ENCODE measurements around the gene RIMS4. TPM values are rescaled to one million over a fixed set of nuclear protein-coding genes. Genes with fewer than 3 reads are reported as not detected.

RIMS4 gene
- total RNA-seq, 1 donor from 2014 or later, result 3.2 TPM

GRCh38 chr20:44841955-44842354 is 31.6 kb upstream of the RIMS4 start:
- TF ChIP-seq, protein P1, sequence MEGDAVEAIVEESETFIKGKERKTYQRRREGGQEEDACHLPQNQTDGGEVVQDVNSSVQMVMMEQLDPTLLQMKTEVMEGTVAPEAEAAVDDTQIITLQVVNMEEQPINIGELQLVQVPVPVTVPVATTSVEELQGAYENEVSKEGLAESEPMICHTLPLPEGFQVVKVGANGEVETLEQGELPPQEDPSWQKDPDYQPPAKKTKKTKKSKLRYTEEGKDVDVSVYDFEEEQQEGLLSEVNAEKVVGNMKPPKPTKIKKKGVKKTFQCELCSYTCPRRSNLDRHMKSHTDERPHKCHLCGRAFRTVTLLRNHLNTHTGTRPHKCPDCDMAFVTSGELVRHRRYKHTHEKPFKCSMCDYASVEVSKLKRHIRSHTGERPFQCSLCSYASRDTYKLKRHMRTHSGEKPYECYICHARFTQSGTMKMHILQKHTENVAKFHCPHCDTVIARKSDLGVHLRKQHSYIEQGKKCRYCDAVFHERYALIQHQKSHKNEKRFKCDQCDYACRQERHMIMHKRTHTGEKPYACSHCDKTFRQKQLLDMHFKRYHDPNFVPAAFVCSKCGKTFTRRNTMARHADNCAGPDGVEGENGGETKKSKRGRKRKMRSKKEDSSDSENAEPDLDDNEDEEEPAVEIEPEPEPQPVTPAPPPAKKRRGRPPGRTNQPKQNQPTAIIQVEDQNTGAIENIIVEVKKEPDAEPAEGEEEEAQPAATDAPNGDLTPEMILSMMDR (IDR thresholded peaks at IDR 0.05), result no peak
- DNase-seq (no peak), ATAC-seq (no peak)
- Histone ChIP-seq H3K4me3 (no peak overlapping the region), H3K4me1 (no peaks in the 10 kb centered on the region), H3K27ac (no peak overlapping the region), H3K27me3 (peaks cover 33% of the 10 kb centered on the region), H3K36me3 (no peaks in the 10 kb centered on the region), H3K9me3 (no peaks in the 10 kb centered on the region)
- intact Hi-C loops (cut with DNase I), result no loop called here

DNA sequence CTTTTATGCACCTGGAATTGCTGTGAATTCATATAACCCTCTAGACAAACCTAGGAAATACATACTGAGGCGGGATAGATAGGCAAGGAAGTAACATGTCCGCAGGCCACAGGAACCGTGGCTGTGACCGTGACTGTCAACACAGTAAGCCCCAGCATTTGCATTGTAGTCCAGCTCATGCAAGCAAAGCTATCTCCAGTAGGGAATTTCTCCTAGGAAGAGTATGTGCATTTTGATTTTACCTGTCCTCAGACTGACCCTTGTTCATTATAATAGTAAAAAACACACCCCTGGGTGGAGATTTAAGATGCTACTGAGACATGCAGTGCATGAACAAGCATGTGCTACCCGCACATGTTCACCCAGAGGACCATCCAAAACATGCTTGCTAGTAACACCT is 30.5 kb upstream of the RIMS4 start:
- DNase-seq (no peak), ATAC-seq (no peak)
- peaks cover 33% of the 10 kb centered on the region for H3K27me3 ChIP-seq
- no peaks in the 10 kb centered on the region for H3K9me3 ChIP-seq
- TF ChIP-seq, protein P1 (IDR thresholded peaks at IDR 0.05), result no peak
- no peak overlapping the region for H3K4me3 ChIP-seq
- no peak overlapping the region for H3K27ac ChIP-seq
- H3K36me3 ChIP-seq, result no peaks in the 10 kb centered on the region
- no peaks in the 10 kb centered on the region for H3K4me1 ChIP-seq
- intact Hi-C loops (cut with DNase I), result no loop called here

DNA sequence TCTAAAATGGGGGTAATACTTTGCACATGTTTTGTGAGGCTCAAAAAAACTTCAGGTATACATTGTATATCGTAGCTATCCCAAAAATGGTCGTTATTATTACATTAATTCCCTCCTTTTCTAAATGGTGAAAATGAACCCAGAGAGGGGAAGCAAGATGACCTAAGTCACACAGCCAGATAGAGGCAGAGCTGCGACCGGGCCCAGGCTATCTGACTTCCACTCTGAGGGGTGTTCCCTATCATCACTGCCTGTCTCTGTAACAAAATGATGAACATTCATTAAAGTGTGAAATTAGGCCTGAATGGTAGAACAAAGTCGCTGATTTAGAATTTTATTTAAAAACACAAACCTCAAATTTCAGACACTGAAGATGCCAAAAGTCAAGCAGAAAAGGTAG is 29.1 kb upstream of the RIMS4 start:
- no peak for DNase-seq
- intact Hi-C loops (cut with DNase I), result no loop called here
- Histone ChIP-seq H3K27me3 (peaks cover 28% of the 10 kb centered on the region), H3K9me3 (no peaks in the 10 kb centered on the region), H3K4me3 (no peak overlapping the region), H3K4me1 (no peaks in the 10 kb centered on the region), H3K27ac (no peak overlapping the region), H3K36me3 (no peaks in the 10 kb centered on the region)
- TF ChIP-seq, protein P1 (IDR thresholded peaks at IDR 0.05), result no peak
- ATAC-seq, result no peak

GRCh38 chr20:44838521-44838920 is 28.2 kb upstream of the RIMS4 start:
- H3K4me3 ChIP-seq, result no peak overlapping the region
- H3K4me1 ChIP-seq, result no peaks in the 10 kb centered on the region
- H3K9me3 ChIP-seq, result no peaks in the 10 kb centered on the region
- H3K27me3 ChIP-seq, result peaks cover 19% of the 10 kb centered on the region
- no peak overlapping the region for H3K27ac ChIP-seq
- TF ChIP-seq, protein P1 (IDR thresholded peaks at IDR 0.05), result no peak
- DNase-seq (no peak), ATAC-seq (no peak)
- H3K36me3 ChIP-seq, result no peaks in the 10 kb centered on the region
- intact Hi-C loops (cut with DNase I), result no loop called here

DNA sequence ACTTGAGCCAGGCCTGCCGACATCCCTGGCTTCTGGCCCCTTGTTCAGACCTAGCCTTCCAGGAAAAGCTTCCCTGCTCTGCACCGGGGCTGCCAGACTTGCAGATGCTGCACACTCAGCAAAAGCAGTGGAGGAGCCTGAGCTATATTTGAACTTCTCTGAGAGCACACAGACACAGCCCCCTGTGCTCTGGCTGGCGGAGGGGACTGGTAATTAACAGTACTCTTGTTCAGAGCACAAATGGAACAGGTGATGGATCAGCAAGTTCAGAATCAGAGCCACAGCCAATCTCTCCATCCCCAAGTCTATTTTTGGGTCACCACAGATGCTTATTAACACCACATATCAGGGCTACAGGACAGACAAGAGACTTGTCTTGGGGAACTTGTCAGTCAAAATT is 27.6 kb upstream of the RIMS4 start:
- TF ChIP-seq, protein P1 (IDR thresholded peaks at IDR 0.05), result no peak
- Histone ChIP-seq H3K27ac (no peak overlapping the region), H3K36me3 (no peaks in the 10 kb centered on the region), H3K4me1 (no peaks in the 10 kb centered on the region), H3K27me3 (peaks cover 18% of the 10 kb centered on the region), H3K9me3 (no peaks in the 10 kb centered on the region), H3K4me3 (no peak overlapping the region)
- no peak for DNase-seq
- intact Hi-C loops (cut with DNase I), result no loop called here
- no peak for ATAC-seq

GRCh38 chr20:44836601-44837120 is 26.3 kb upstream of the RIMS4 start:
- Histone ChIP-seq H3K9me3 (no peaks in the 10 kb centered on the region), H3K27ac (no peak overlapping the region), H3K4me3 (no peak overlapping the region), H3K4me1 (no peaks in the 10 kb centered on the region), H3K36me3 (no peaks in the 10 kb centered on the region), H3K27me3 (peaks cover 17% of the 10 kb centered on the region)
- intact Hi-C loops (cut with DNase I), result no loop called here
- DNase-seq, result no peak
- no peak for ATAC-seq
- TF ChIP-seq, protein P1 (IDR thresholded peaks at IDR 0.05), result no peak
